Peyer's patch (tissue), 4 donors: ENCODE data around the gene TNIP3. TPM values are rescaled to one million over a fixed set of nuclear protein-coding genes. Genes with fewer than 3 reads are reported as not detected.

Experiments used
- DNase-seq, 3 donors: peaks; one replicate each; pipeline ENCODE4 v3.0.0-alpha.2; 2017 to 2019
- H3K27ac ChIP-seq, 4 donors: fragments of 200-600 bp; sonication (generic); one replicate each; pipeline ENCODE4 v1.5.1; 2016 to 2019
- H3K27me3 ChIP-seq, 2 donors: fragments of 200-600 bp; sonication (generic); one replicate each; pipeline ENCODE4 v1.5.1; 2019
- H3K36me3 ChIP-seq, 3 donors: fragments of 200-600 bp; sonication (generic); one replicate each; pipeline ENCODE4 v1.5.1; 2016 to 2019
- H3K4me1 ChIP-seq, 4 donors: fragments of 200-600 bp; sonication (generic); one replicate each; pipeline ENCODE4 v1.5.1; 2016 to 2019
- H3K4me3 ChIP-seq, 4 donors: fragments of 200-600 bp; sonication (generic); 1 replicate in 3 of 4; 2 replicates in 1 of 4; pipeline ENCODE4 v1.5.1; 2016 to 2019; ENCODE audit warnings: mild to moderate bottlenecking in 1 of 4
- H3K9me3 ChIP-seq, 4 donors: fragments of 200-600 bp; sonication (generic); one replicate each; pipeline ENCODE4 v1.5.1; 2016 to 2019; ENCODE audit warnings: mild to moderate bottlenecking in 1 of 4
- POLR2A ChIP-seq, 2 donors: fragments of 450-650 bp; IDR thresholded peaks; one replicate each; pipeline ENCODE4 v1.5.1; 2017; ENCODE audit warnings: antibody characterized with exemption in 2 of 2, mild to moderate bottlenecking in 2 of 2, moderate library complexity in 2 of 2
- total RNA-seq, 4 donors: library from RNA; depleted of rRNA; stranded (reverse); fragments of >200 nt; gene quantifications; one replicate each; pipeline ENCODE4 v1.1.0, GENCODE V29; 2016
- TF ChIP-seq, protein P1 (sequence below), 6 experiments: fragments of 450-650 bp in 4 of 6; fragments of 200-600 bp in 2 of 6; sonication (generic) in 1 of 6; IDR thresholded peaks; one replicate each; pipeline ENCODE4 v1.5.1; 2017 to 2019; ENCODE audit warnings: antibody characterized with exemption in 6 of 6, mild to moderate bottlenecking in 3 of 6, moderate library complexity in 1 of 6

The TNIP3 gene
- total RNA-seq, 4 donors from 2014 or later: 0.88 TPM; not detected in 3

- Histone ChIP-seq H3K4me1 (no peaks in the 10 kb centered on the region), H3K9me3 (no peaks in the 10 kb centered on the region), H3K27me3 (no peaks in the 10 kb centered on the region), H3K27ac (no peak overlapping the region), H3K36me3 (no peaks in the 10 kb centered on the region), H3K4me3 (no peak overlapping the region)
- no peak for TF ChIP-seq POLR2A (IDR thresholded peaks at IDR 0.05)
- TF ChIP-seq, protein P1, sequence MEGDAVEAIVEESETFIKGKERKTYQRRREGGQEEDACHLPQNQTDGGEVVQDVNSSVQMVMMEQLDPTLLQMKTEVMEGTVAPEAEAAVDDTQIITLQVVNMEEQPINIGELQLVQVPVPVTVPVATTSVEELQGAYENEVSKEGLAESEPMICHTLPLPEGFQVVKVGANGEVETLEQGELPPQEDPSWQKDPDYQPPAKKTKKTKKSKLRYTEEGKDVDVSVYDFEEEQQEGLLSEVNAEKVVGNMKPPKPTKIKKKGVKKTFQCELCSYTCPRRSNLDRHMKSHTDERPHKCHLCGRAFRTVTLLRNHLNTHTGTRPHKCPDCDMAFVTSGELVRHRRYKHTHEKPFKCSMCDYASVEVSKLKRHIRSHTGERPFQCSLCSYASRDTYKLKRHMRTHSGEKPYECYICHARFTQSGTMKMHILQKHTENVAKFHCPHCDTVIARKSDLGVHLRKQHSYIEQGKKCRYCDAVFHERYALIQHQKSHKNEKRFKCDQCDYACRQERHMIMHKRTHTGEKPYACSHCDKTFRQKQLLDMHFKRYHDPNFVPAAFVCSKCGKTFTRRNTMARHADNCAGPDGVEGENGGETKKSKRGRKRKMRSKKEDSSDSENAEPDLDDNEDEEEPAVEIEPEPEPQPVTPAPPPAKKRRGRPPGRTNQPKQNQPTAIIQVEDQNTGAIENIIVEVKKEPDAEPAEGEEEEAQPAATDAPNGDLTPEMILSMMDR (IDR thresholded peaks at IDR 0.05): no peak
- no peak for DNase-seq
Measured at GRCh38 chr4:121130326-121130660, 33.8 kb downstream of the TNIP3 start.

- Histone ChIP-seq H3K27me3 (no peaks in the 10 kb centered on the region), H3K4me1 (no peaks in the 10 kb centered on the region), H3K27ac (no peak overlapping the region), H3K4me3 (no peak overlapping the region), H3K9me3 (no peaks in the 10 kb centered on the region), H3K36me3 (no peaks in the 10 kb centered on the region)
- TF ChIP-seq, protein P1 (IDR thresholded peaks at IDR 0.05): no peak
- no peak for DNase-seq
Measured at GRCh38 chr4:121129606-121130325, 34.4 kb downstream of the TNIP3 start.

- no peak overlapping the region for H3K4me3 ChIP-seq
- no peak for DNase-seq
- no peak overlapping the region for H3K27ac ChIP-seq
- no peaks in the 10 kb centered on the region for H3K9me3 ChIP-seq
- H3K36me3 ChIP-seq: no peaks in the 10 kb centered on the region
- H3K4me1 ChIP-seq: no peaks in the 10 kb centered on the region
- no peaks in the 10 kb centered on the region for H3K27me3 ChIP-seq
- TF ChIP-seq POLR2A (IDR thresholded peaks at IDR 0.05): no peak
Measured at GRCh38 chr4:121127100-121127499, 37.0 kb downstream of the TNIP3 start.

- Histone ChIP-seq H3K9me3 (no peaks in the 10 kb centered on the region), H3K4me3 (no peak overlapping the region), H3K4me1 (no peaks in the 10 kb centered on the region), H3K27ac (no peak overlapping the region), H3K27me3 (no peaks in the 10 kb centered on the region), H3K36me3 (no peaks in the 10 kb centered on the region)
- DNase-seq: no peak
- TF ChIP-seq, protein P1 (IDR thresholded peaks at IDR 0.05): no peak
- no peak for TF ChIP-seq POLR2A (IDR thresholded peaks at IDR 0.05)
Measured at GRCh38 chr4:121126449-121127006, 37.6 kb downstream of the TNIP3 start.

GRCh38 chr4:121125498-121125885, 38.6 kb downstream of the TNIP3 start:
- Histone ChIP-seq H3K27me3 (no peaks in the 10 kb centered on the region), H3K27ac (no peak overlapping the region), H3K4me1 (no peaks in the 10 kb centered on the region), H3K4me3 (no peak overlapping the region), H3K9me3 (no peaks in the 10 kb centered on the region), H3K36me3 (no peaks in the 10 kb centered on the region)
- DNase-seq: no peak
- TF ChIP-seq POLR2A (IDR thresholded peaks at IDR 0.05): no peak
- TF ChIP-seq, protein P1 (IDR thresholded peaks at IDR 0.05): no peak

GRCh38 chr4:121122661-121123060, 41.5 kb downstream of the TNIP3 start:
- Histone ChIP-seq H3K27me3 (no peaks in the 10 kb centered on the region), H3K36me3 (no peaks in the 10 kb centered on the region), H3K27ac (no peak overlapping the region), H3K4me3 (no peak overlapping the region), H3K9me3 (no peaks in the 10 kb centered on the region), H3K4me1 (no peaks in the 10 kb centered on the region)
- DNase-seq: no peak
- TF ChIP-seq POLR2A (IDR thresholded peaks at IDR 0.05): no peak
- TF ChIP-seq, protein P1 (IDR thresholded peaks at IDR 0.05): no peak
